ENCODE data around the gene LMAN1.

LMAN1 gene

DNA sequence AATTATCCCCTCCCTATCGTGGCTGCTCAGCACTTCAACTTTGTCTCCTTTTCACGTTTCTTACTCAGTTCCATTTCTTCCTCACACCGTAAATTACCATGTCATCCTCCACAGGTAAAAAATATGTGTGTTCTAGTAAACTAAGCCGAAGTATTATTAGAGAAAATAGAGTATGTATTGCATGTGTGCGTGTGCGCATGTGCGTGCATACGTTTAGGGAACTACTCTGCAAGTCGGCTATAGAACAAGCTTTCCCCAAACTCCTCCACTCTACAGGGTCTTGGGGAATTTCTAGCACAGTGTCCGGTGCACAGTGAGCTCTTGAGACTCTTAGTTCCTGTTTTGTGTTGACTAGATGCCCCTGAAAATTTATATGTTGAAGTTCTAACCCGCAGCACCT lies 76.7 kb downstream of the LMAN1 start:
- TF ChIP-seq, protein P1, sequence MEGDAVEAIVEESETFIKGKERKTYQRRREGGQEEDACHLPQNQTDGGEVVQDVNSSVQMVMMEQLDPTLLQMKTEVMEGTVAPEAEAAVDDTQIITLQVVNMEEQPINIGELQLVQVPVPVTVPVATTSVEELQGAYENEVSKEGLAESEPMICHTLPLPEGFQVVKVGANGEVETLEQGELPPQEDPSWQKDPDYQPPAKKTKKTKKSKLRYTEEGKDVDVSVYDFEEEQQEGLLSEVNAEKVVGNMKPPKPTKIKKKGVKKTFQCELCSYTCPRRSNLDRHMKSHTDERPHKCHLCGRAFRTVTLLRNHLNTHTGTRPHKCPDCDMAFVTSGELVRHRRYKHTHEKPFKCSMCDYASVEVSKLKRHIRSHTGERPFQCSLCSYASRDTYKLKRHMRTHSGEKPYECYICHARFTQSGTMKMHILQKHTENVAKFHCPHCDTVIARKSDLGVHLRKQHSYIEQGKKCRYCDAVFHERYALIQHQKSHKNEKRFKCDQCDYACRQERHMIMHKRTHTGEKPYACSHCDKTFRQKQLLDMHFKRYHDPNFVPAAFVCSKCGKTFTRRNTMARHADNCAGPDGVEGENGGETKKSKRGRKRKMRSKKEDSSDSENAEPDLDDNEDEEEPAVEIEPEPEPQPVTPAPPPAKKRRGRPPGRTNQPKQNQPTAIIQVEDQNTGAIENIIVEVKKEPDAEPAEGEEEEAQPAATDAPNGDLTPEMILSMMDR (IDR thresholded peaks at IDR 0.05; ENCODE audit: insufficient read depth, low read length, poor library complexity, severe bottlenecking), result no peak
- TF ChIP-seq EZH2phosphoT487 (conservative IDR thresholded peaks at IDR 0.05; ENCODE audit: low read length), result no peak
- Histone ChIP-seq H3K9ac (ENCODE audit: low read length) (no peak overlapping the region), H3K36me3 (ENCODE audit: low read length) (no peaks in the 10 kb centered on the region), H3F3A (ENCODE audit: insufficient read depth) (no peaks in the 10 kb centered on the region), H3K9me2 (replicated peaks; ENCODE audit: insufficient read depth, low read length) (no peaks in the 10 kb centered on the region), H4K20me1 (ENCODE audit: low read depth, low read length) (no peaks in the 10 kb centered on the region), H3K4me3 (ENCODE audit: insufficient read depth, low read length, poor library complexity, severe bottlenecking) (no peak overlapping the region), H3K4me2 (ENCODE audit: low read depth, low read length, poor library complexity, severe bottlenecking) (no peak overlapping the region), H3K9me3 (ENCODE audit: insufficient read depth, low read length) (no peaks in the 10 kb centered on the region), H3K27ac (ENCODE audit: low read depth, low read length) (no peak overlapping the region), H2AFZ (ENCODE audit: low read depth, low read length, severe bottlenecking) (no peak overlapping the region), H3K27me3 (ENCODE audit: low read length) (no peaks in the 10 kb centered on the region), H3K79me2 (ENCODE audit: insufficient read depth, low read length) (no peaks in the 10 kb centered on the region)

DNA sequence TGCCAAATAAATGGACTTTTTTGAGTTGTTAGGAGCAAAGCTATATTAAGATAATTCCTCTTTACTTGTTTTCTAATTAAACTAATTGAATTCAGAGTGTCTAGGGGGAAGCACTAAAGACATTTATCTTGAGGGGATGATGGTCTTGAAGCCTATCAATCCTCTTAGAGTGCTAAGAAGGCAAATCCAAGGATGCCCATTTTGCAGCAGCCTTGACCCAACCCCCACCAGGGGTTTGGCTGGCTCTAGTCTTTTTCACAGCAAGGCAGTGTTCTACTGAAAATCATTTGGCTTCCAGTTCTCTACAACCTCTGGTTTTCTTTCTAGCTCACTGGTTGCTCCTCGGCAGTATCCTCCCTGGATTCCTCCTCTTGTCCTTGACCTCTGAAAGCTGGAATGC lies 79.3 kb downstream of the LMAN1 start:
- H3K9ac ChIP-seq (ENCODE audit: low read length), result no peak overlapping the region
- no peaks in the 10 kb centered on the region for H3K27me3 ChIP-seq (ENCODE audit: low read length)
- H3K27ac ChIP-seq (ENCODE audit: low read depth, low read length), result no peak overlapping the region
- no peaks in the 10 kb centered on the region for H3K9me2 ChIP-seq (replicated peaks; ENCODE audit: insufficient read depth, low read length)
- H3K9me3 ChIP-seq (ENCODE audit: insufficient read depth, low read length), result no peaks in the 10 kb centered on the region
- no peaks in the 10 kb centered on the region for H3F3A ChIP-seq (ENCODE audit: insufficient read depth)
- no peak for TF ChIP-seq EZH2phosphoT487 (conservative IDR thresholded peaks at IDR 0.05; ENCODE audit: low read length)
- TF ChIP-seq, protein P1 (IDR thresholded peaks at IDR 0.05; ENCODE audit: insufficient read depth, low read length, poor library complexity, severe bottlenecking), result no peak
- H3K79me2 ChIP-seq (ENCODE audit: insufficient read depth, low read length), result no peaks in the 10 kb centered on the region
- no peaks in the 10 kb centered on the region for H4K20me1 ChIP-seq (ENCODE audit: low read depth, low read length)
- H2AFZ ChIP-seq (ENCODE audit: low read depth, low read length, severe bottlenecking), result no peak overlapping the region
- no peaks in the 10 kb centered on the region for H3K36me3 ChIP-seq (ENCODE audit: low read length)
- no peak overlapping the region for H3K4me3 ChIP-seq (ENCODE audit: insufficient read depth, low read length, poor library complexity, severe bottlenecking)
- no peak overlapping the region for H3K4me2 ChIP-seq (ENCODE audit: low read depth, low read length, poor library complexity, severe bottlenecking)

- TF ChIP-seq, protein P1 (IDR thresholded peaks at IDR 0.05; ENCODE audit: insufficient read depth, low read length, poor library complexity, severe bottlenecking), result no peak
- no peak for TF ChIP-seq EZH2phosphoT487 (conservative IDR thresholded peaks at IDR 0.05; ENCODE audit: low read length)
- no peak overlapping the region for H3K9ac ChIP-seq (ENCODE audit: low read length)
Measured at GRCh38 chr18:59279193-59279592, 79.9 kb downstream of the LMAN1 start.

More at GRCh38 chr18:59279193-59279592, 79.9 kb downstream of the LMAN1 start:
- Histone ChIP-seq H3K27ac (ENCODE audit: low read depth, low read length) (no peak overlapping the region), H3K4me3 (ENCODE audit: insufficient read depth, low read length, poor library complexity, severe bottlenecking) (no peak overlapping the region), H4K20me1 (ENCODE audit: low read depth, low read length) (no peaks in the 10 kb centered on the region), H3K4me2 (ENCODE audit: low read depth, low read length, poor library complexity, severe bottlenecking) (no peak overlapping the region), H3K79me2 (ENCODE audit: insufficient read depth, low read length) (no peaks in the 10 kb centered on the region), H3K27me3 (ENCODE audit: low read length) (no peaks in the 10 kb centered on the region), H3F3A (ENCODE audit: insufficient read depth) (no peaks in the 10 kb centered on the region), H2AFZ (ENCODE audit: low read depth, low read length, severe bottlenecking) (no peak overlapping the region), H3K9me2 (replicated peaks; ENCODE audit: insufficient read depth, low read length) (no peaks in the 10 kb centered on the region), H3K9me3 (ENCODE audit: insufficient read depth, low read length) (no peaks in the 10 kb centered on the region), H3K36me3 (ENCODE audit: low read length) (no peaks in the 10 kb centered on the region)

Data from SU-DHL-6 (cell line).